GM18517 (cell line): ENCODE measurements around the gene PNMA6A.
"Not testable (repeated sequence)": the region's sequence is repeated elsewhere in the genome, so short reads cannot be mapped to it uniquely, and the experiment has no call there.

Source experiments
- ATAC-seq: cut with Tn5 transposase; IDR thresholded peaks from one replicate; pipeline ENCODE4 v1.9.1; 2021; ENCODE audit warnings: mild to moderate bottlenecking, moderate library complexity; ENCODE audit not compliant: unreplicated experiment

PNMA6A gene

GRCh38 chrX:153071909-153072583 is at the start of gene PNMA6A:
Gene PNMA6A (plus strand): TSS chrX:153072454. CDS start chrX:153073063, 609 bp downstream.
- not testable (repeated sequence) for ATAC-seq

DNA sequence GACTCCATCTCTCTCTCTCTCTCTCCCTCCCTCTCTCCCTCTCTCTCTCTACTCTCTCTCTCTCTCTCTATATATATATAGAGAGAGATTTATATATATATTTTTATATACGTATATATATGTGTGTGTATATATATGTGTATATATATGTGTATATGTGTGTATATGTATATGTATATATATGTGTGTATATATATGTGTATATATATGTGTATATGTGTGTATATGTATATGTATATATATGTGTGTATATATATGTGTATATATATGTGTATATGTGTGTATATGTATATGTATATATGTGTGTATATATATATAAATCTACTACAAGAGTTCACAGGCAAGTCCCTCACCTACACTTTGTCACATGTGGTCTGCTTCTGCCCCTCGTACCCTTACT is 45.8 kb upstream of the PNMA6A start:
- ATAC-seq = not testable (repeated sequence)

- ATAC-seq = not testable (repeated sequence)
These were observed 43.8 kb upstream of the PNMA6A start for GRCh38 chrX:153028487-153028886.

DNA sequence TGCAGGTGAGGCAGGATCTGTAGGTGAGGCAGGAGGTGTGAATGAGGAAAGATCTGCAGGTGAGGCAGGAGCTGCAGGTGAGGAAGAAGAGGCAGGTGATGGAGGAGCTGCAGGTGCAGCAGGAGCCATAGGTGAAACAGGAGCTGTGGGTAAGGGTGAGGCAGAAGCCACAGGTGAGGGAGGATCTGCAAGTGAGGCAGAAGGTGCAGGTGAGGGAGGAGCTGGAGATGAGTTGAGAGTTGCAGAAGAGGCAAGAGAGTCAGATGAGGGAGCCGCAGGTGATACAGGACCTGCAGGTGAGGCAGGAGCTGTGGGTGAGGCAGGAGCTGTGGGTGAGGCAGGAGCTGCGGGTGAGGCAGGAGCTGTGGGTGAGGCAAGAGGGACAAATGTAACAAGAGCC is 43.1 kb upstream of the PNMA6A start:
- no peak for ATAC-seq

- ATAC-seq = no peak
These were observed 42.4 kb upstream of the PNMA6A start for GRCh38 chrX:153029875-153030274.

DNA sequence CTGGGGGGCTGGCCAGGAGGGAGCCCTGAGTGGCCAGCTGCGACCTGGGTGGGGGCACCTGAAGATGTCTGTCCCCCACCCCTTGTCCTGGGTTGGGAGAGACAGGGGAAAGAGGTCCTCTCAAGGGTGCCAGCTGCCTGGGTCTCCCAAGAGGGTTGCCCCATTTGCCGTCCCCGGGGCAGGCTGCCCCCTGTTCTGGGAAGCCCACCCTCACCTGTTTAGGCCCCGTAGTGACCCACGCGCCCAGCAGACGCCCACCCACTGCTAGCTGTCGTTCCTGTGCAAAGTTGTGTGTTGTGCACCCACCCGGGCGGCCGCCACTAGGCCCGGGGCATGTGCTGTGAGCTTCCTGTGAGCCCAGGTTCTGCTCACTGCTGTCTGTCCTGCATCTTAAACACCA is 41.5 kb upstream of the PNMA6A start:
- ATAC-seq = no peak

DNA sequence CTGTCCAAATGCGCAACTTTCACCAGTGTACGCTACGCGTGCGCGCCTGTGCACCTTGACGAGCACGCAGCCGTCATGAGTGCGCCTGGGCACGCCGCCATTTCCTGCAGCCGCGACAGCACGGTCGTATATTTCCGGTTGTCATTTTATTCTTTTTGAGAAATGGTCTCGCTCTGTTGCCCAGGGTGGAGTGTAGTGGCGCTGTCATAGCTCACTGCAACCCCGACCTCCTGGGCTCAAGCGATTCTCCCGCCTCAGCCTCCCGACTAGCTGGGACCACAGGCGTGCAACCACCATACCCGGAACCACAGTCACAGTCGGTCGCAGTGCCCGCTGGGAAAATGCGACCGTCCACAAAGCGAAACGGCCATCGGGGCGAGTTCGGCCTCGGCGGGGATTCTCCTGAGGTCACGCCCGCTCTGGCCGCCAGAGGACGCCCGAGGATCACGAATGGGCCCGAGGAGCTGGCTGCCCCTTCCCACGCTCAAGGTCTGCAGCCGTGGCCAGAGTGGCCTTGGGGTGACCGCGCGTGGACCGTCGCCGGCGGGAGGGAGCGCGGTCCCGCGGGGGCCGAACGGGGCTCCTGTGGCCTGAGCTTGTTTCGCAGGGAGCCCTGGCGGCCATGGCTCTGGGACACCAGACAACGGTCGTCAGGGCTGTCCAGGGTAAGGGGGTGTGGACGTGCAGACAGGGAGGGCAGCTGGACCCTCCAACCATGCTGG is 39.7 kb upstream of the PNMA6A start:
- peak; percentile 81 for ATAC-seq

DNA sequence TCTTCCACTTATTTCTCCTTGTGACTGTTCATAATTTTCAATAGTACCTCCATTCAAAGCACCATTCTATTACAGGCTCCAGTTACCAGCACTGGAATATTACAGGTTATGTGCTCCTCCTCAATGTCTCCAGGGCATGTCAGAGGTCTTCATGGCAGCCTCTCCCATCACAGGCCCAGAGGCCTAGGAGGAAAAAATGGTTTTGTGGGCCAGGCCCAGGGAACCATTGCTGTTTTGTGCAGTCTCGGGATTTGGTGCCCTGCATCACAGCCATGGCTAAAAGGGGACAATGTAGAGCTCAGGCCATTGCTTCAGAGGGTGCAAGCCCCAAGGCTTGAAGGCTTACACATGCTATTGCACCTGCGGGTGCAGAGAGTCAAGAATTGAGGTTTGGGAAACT is 23.2 kb upstream of the PNMA6A start:
- ATAC-seq = no peak

- ATAC-seq = no peak
These were observed 19.7 kb upstream of the PNMA6A start for GRCh38 chrX:153052534-153052933.

DNA sequence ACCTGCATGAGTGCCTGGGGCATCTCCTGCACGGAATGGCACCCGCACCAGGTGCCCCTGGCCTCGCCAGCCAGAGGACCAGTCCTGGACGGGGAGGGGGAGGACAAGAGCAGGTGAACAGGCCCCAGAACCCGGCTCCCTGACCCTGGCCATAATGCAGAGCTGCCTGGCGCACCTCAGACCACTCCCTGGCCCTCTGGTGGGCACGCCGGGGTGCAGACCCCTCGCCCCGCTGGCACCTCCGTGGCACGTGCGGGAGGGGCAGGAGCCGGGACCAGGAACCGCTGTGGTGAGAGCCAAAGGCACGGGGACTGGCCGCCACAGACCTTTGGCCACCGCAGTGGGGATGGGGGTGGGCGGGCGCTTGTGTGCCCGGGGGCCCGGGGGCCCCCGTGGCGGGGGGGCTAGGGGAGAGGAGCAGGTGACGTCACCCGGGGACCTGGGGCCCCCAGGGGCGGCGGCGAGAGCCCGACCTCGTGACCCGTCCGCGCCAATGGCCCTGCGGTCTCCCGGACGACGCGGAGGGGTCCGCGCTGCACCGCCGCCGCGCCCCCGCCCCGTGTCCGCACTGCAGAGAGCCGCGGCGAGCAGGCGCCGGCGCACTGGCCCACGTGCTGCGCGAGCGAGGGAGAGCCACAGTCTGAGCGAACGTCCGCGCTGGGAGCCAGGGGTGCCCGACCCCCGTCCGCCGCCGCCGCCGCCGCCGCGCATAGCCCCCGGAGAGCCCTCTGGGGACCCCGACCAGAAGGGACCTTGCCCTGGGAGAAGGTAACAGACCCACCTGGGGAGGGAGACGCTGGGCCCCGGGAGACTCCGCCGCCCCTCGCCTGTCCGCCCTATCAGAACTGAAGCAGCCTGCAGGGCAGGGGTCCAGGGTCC is 16.1 kb upstream of the PNMA6A start, which contains the start of gene PNMA3:
PNMA3 (plus strand) TSS at position 600 of the 879 bp plus-strand sequence. CDS start 586 bp downstream, outside the sequence.
- no peak for ATAC-seq

GRCh38 chrX:153057281-153057680 is 15.0 kb upstream of the PNMA6A start:
- no peak for ATAC-seq

DNA sequence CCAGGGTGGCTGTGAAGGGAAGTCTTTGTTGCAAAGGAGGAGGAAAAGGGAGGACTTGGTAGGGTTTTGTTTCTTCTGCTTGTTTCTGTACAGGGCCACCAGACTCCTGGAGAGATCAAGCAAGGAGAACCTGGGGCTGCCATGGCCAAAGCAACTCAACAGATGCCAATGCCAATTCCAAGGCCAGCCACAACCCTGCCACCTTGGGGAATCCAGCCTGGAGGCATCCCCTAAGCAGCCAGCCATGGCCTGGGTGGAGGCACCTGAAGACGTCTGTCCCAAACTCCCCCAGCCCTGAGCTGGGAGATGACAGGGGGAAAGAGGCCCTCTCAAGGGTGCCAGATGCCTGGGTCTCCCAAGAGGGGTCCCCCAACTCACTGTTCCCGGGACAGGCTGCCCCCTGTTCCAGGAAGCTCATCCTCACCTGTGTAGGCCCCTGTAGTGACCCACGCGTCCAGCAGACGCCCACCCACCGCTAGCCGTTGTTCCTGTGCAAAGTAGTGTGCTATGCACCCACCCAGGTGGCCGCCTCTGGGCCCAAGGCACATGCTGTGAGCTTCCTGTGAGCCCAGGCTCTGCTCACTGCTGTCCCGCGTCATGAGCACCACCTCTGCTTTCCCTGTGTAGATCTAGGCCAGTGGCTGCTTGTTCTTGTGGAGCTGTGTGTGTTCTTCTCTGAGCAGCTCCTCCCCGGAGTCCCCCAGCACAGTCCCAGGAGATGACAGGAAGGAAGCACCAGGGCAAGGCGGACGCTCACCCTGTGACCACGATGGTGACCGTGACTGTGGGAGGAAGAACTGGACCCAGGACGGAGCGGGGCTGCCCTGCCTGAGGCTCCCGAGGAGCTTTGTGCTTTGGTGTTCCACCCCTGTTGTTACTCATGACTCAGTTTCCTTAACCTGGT is 12.8 kb upstream of the PNMA6A start:
- ATAC-seq = no peak

DNA sequence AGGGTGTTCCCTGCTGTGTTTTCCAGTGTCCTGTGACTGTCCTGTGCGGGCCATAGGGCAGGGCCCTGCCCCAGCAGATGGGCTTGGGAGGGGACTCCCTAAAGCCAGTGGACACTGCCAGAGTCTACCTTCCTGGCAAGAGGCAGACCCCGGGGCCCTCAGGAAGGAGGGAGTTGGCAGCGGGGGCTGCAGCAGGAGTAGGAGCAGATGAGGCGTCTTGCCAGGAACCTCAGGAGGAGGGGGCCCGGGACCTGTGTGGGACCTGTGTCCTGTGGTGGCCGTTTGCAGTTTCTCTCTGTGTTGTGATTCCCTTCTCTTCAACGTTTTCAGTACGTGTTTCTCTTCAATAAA is 12.2 kb upstream of the PNMA6A start:
- ATAC-seq = no peak

- no peak for ATAC-seq
These were observed 10.5 kb upstream of the PNMA6A start for GRCh38 chrX:153061732-153062131.

DNA sequence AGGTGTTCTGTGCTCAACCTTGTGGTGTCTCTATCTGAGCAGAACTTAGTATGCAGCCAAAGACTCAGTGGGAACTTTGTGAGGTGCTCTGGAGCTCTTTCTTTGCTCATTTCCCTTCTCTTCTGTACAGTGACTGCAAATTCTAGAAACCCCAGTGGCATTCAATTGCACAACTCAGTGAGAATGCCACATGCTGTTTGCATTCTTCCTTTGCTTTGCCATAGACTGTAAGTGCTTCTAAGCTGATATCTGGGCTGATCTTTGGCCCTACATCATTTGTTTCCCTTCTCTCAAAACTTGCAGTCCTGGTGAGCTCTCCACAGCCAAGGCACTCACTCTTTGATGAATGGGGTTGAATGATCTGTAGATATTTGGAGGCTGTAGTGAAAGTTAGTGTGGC is 8.9 kb upstream of the PNMA6A start:
- ATAC-seq = no peak

DNA sequence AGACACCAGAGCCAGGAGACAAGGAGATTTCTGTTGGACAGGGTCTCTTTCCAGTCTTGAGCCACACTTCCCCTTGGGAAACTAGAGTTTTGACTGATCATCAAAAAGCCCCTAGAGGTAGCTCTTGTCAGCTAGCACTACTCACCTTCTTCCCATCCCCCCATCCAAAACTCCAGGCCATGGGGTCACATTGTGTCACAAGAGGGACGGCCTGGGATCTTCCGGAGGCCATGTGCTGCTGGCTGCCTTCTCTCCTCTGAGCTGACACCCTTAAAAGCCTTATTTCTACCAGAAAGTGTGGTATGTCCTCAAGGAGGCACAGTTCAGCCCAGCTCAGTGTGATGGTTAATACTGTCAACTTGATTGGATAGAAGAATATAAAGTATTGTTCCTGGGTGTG is 8.2 kb upstream of the PNMA6A start:
- ATAC-seq = no peak

GRCh38 chrX:153065389-153065788 is 6.9 kb upstream of the PNMA6A start:
- no peak for ATAC-seq

DNA sequence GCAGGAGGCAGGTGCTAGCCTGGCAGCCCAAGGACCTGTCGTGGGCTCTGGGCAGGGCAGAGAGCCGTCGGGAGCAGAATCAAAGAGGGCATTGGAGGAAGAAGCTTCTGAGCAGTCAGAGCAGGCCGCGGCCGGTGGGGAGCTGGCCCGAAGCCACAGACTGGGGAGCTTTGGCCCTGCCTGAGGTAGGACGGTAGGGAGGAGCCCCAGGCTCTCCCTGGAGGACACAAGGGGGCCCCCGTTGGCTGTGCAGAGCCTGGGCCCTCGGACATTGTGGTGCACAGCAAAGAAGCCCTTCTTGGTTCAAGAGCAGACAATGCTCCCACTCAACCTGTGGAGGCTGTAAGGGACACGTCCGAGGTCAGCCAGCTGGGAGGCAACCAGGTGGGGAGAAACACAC is 5.9 kb upstream of the PNMA6A start:
- not testable (repeated sequence) for ATAC-seq

GRCh38 chrX:153073331-153073730 is 1.1 kb downstream of the PNMA6A start:
- ATAC-seq = not testable (repeated sequence)

DNA sequence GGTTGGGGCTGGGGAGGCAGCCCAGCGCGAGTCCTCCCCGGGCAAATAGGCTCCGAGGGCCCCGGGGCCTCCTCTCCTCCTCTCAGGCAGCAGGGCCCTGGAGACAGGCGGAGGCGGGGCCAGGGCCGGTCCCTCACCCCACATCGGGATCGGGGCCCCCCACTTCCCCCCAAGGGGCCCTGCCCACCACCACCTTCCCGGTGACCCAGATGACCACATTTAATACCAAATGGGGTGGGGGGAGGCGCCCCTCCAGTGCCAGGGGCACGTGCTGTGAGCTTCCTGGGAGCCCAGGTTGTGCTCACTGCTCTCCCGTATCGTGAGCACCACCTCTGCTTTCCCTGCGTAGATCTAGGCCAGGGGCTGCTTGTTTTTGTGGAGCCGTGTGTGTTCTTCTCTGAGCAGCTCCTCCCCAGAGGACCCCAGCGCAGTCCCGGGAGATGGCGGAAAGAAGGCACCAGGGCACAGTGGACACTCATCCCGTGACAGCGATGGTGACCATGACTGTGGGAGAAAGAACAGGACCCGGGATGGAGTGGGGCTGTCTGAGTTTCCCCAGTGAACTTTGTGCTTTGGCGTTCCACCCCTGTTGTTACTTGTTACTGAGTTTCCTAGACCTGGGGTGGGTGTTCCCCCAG is 2.1 kb downstream of the PNMA6A start:
- ATAC-seq = no peak
